IPS DF 6.9 (cell line): ENCODE data around the gene ACVR1.
"Not testable (repeated sequence)": the region's sequence is repeated elsewhere in the genome, so short reads cannot be mapped to it uniquely, and the experiment has no call there.

Source experiments
- DNase-seq: peaks from one replicate; pipeline ENCODE4 v3.0.0-alpha.2; 2013; ENCODE audit warnings: low read depth, low spot score
- H3K27ac ChIP-seq: one replicate; pipeline ENCODE4 v1.5.1; 2013; ENCODE audit warnings: low read length, control low read depth
- H3K27me3 ChIP-seq: 2 replicates; pipeline ENCODE4 v1.6.1; 2013; ENCODE audit warnings: mild to moderate bottlenecking, low read length; ENCODE audit not compliant: control insufficient read depth, insufficient read depth
- H3K36me3 ChIP-seq: 2 replicates; pipeline ENCODE4 v1.6.1; 2013; ENCODE audit warnings: low read length; ENCODE audit not compliant: control insufficient read depth, insufficient read depth
- H3K4me1 ChIP-seq: 2 replicates; pipeline ENCODE4 v1.6.1; 2013; ENCODE audit warnings: low read length; ENCODE audit not compliant: control insufficient read depth, insufficient read depth
- H3K4me3 ChIP-seq: 2 replicates; pipeline ENCODE4 v1.5.1; 2013; ENCODE audit warnings: mild to moderate bottlenecking, low read length
- H3K9me3 ChIP-seq: 2 replicates; pipeline ENCODE4 v1.6.1; 2013; ENCODE audit warnings: low read length, inconsistent platforms; ENCODE audit not compliant: control insufficient read depth, insufficient read depth
- WGBS: extraction: QIAGEN DNeasy Blood & Tissue Kit; methylation state at CpG from one replicate; pipeline ENCODE4 v1.1.7; 2013; ENCODE audit warnings: mixed read lengths, missing lambda C conversion rate; ENCODE audit not compliant: insufficient read length, insufficient coverage; 5-methylcytosine and 5-hydroxymethylcytosine counted together

Gene ACVR1

DNA sequence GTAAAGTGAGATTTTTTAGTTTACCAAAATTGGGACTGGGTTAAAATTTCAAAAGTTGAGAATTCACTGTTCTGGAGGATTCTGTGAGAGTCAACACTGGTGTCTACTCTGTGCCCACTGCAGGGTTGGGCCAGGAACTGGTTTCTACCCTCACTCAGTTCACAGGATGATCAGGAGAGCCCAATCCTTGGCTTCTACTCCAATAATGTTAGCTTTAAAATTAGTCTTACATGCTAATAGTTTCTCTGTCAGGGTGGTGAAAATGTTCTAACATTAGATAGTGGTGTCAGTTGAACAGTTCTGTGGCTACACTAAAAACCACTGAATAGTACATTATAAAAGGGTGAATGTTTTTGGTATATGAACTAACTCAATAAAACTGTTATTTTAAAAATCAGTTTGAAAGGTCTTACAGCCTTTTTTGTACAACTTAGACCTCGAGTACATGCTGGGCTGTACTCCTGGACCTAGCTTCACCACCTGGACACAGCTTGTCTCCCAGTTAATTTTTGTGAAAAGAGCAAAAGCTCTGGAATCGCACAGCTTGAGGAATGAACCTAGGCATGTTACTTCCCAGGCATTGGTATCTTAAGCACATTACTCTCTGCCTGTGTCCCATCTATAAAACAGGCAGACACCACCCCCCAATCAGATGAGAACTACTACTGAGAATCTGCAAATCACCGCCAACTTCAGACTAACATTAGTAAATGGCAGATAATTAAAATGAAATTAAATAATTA lies 44.4 kb downstream of the ACVR1 start:
- Histone ChIP-seq H3K27me3 (no peaks in the 10 kb centered on the region), H3K27ac (no peak overlapping the region), H3K4me3 (no peak overlapping the region), H3K9me3 (no peaks in the 10 kb centered on the region), H3K4me1 (peaks cover 6% of the 10 kb centered on the region; the same call in 1 of the 2 replicates), H3K36me3 (no peaks in the 10 kb centered on the region)
- no CpG with 5 or more reads among the region's 3 CpGs for WGBS
- no peak for DNase-seq

DNA sequence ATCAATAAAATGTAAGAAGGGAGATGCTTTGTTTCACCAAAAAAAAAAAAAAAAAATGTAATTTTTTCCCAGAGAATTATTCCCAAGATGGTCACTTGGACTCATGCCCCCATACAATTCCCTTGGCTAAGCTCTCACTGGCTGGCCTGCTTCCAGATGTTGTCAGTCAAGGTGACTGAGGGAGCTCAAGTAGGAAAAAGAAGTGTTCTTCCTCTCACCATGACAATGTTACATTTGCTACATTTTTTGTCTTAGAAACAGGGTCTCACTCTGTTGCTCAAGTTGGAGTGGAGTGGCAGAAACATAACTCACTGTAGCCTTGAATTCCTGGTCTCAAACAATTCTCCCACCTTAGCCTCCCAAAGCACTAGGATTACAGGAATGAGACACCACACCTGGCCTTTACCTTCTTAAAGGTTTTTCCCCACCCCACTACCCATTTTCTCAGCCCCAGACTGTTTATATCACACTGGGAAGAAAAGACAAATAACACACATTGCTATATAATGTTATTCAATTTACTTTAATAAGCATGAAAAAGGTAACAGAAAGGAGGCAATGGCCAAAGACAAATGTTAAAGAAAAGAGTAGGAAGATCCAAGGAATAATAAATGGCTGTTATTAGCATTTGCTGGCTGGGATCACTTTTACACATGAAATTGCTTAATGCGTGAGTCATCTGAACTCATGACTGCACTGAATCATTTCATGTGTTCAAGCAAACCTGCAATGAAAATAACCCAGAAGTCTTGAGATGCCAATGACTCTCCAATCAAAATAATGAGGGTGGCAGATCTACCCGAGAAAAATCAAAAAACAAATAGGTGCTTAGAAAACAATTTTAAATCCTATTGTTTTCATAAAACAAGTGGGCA lies 45.2 kb downstream of the ACVR1 start:
- Histone ChIP-seq H3K36me3 (no peaks in the 10 kb centered on the region), H3K27ac (no peak overlapping the region), H3K9me3 (no peaks in the 10 kb centered on the region), H3K4me3 (no peak overlapping the region), H3K27me3 (no peaks in the 10 kb centered on the region), H3K4me1 (peaks cover 1% of the 10 kb centered on the region; the same call in 1 of the 2 replicates)
- no CpG with 5 or more reads among the region's 2 CpGs for WGBS
- DNase-seq, result no peak

DNA sequence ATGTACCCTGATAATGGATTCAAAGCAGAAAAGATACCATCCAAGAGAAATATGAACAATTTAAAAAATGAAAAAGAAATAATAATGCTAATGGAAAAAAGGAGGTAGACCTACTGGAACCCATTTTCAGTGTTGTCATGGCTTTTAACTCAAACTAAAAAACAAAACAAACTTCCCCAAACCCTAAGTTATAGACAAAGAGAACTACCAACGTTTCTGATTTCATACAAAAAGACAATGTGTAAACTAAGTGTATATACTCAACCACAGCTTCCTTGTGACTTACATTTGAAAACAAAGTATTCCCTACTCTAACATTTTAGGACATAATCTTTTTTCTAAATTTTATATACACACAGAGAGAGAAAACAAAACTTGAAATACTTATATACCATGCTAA lies 45.9 kb downstream of the ACVR1 start:
- Histone ChIP-seq H3K27me3 (no peaks in the 10 kb centered on the region), H3K4me3 (no peak overlapping the region), H3K36me3 (no peaks in the 10 kb centered on the region), H3K9me3 (no peaks in the 10 kb centered on the region), H3K4me1 (no peaks in the 10 kb centered on the region; the same call in 1 of the 2 replicates), H3K27ac (no peak overlapping the region)
- WGBS, result no CpG with 5 or more reads among the region's 1 CpG
- no peak for DNase-seq

DNA sequence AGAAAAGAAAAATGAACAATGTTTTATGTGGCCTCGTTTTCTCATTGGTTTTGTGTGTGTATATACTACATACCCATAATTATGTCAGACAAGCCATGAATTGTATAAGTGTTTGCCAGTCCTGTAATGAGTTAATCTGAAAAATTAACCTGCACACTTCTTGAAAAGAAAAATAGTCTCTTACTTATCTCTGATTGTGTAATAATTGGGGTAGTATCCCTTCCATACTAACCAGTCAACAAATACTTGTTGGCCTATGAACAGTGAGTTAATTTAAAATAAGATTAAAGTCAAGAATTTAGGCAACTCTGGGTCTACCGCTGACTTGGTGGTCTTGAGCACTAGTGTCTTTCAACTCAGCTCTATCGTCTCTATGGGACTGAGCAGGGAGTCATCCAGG lies 48.8 kb downstream of the ACVR1 start:
- no peaks in the 10 kb centered on the region for H3K36me3 ChIP-seq
- no peak for DNase-seq
- H3K27ac ChIP-seq, result no peak overlapping the region
- no peaks in the 10 kb centered on the region; the same call in 1 of the 2 replicates for H3K4me1 ChIP-seq
- no CpG with 5 or more reads among the region's 3 CpGs for WGBS
- no peak overlapping the region for H3K4me3 ChIP-seq
- H3K9me3 ChIP-seq, result no peaks in the 10 kb centered on the region
- no peaks in the 10 kb centered on the region for H3K27me3 ChIP-seq

DNA sequence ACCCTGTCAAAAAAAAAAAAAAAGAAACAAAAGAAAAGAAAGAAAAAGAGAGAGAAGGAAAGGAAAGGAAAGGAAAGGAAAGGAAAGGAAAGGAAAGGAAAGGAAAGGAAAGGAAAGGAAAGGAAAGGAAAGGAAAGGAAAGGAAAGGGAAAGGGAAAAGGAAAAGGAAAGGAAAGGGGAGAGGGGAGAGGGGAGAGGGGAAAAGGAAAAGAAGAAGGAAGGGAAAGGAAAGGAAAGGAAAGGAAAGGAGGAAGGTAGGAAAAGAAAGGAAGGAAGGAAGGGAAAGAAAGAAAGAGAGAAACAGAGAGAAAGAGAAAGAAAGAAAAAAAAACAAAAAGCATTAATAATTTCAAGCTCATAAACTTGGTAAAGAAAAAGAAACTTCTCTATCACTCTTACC lies 49.5 kb downstream of the ACVR1 start:
- not testable (repeated sequence) for H3K36me3 ChIP-seq, H3K9me3 ChIP-seq, H3K27ac ChIP-seq, H3K4me3 ChIP-seq, DNase-seq, H3K27me3 ChIP-seq, H3K4me1 ChIP-seq

DNA sequence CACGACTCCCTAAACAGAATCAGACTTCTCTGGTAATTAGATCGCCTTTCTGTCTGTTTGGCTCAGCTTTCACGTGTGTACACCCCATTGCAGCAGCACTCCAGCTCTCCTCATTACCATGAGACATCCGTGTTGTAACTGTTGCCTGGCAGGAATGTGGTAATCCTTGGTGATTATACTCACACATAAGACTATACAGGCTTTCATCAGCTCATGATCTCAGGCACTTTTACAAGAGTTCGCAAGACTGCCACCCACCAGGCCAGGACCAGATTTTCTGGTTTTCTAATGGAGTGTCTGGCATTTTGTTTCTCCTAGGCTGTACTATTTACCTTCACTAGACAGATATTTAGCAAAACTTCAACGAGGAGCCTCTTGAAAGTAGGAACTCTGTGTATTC lies 50.2 kb downstream of the ACVR1 start:
- Histone ChIP-seq H3K9me3 (no peaks in the 10 kb centered on the region), H3K36me3 (no peaks in the 10 kb centered on the region), H3K27me3 (no peaks in the 10 kb centered on the region), H3K4me3 (no peak overlapping the region), H3K27ac (no peak overlapping the region), H3K4me1 (no peaks in the 10 kb centered on the region)
- DNase-seq, result no peak
- WGBS, result no CpG with 5 or more reads among the region's 6 CpGs

DNA sequence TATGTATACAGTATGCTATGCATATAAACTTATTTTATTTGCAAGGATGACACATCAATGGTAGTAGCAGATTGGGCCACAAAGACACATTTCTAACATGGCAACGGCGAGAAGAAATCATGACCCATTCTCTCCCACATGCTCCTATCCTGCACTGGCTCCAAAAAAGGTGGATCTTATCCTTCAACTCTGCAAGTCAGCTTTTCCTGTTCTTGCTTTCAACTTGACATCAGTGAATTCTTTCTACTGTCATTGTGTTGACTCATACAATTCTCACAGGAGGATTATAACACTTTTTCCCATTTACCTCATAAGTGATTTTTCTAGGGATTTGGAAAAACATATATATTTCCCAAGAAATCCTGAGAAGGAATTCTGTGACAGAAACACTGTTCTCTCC lies 53.1 kb downstream of the ACVR1 start:
- WGBS, result no CpG with 5 or more reads among the region's 2 CpGs

DNA sequence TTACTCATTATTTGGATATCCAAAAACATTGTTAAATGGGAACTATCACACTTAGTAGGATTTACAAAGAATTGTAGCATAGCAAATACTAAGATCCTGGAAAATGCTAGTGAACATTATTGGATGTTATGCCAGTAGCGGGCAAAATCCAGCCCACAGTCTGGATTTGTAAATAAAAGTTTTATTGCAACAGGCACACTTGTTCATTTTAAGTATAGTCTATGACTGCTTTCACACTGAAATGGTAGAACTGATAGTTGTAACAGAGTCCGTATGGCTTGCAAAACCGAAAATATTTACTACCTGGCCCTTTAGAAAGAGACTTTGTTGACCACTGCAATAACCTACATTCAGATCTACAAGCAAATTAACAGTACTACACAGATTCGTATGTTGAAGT lies 53.6 kb downstream of the ACVR1 start:
- H3K4me3 ChIP-seq, result no peak overlapping the region
- no CpG with 5 or more reads among the region's 4 CpGs for WGBS
- DNase-seq, result no peak
- H3K27ac ChIP-seq, result no peak overlapping the region
- H3K36me3 ChIP-seq, result no peaks in the 10 kb centered on the region
- H3K4me1 ChIP-seq, result no peaks in the 10 kb centered on the region
- H3K9me3 ChIP-seq, result no peaks in the 10 kb centered on the region
- no peaks in the 10 kb centered on the region for H3K27me3 ChIP-seq

More for the DNA sequence above, 53.1 kb downstream of the ACVR1 start:
- Histone ChIP-seq H3K9me3 (no peaks in the 10 kb centered on the region), H3K27me3 (no peaks in the 10 kb centered on the region), H3K4me3 (no peak overlapping the region), H3K36me3 (no peaks in the 10 kb centered on the region), H3K4me1 (no peaks in the 10 kb centered on the region), H3K27ac (no peak overlapping the region)
- no peak for DNase-seq

DNA sequence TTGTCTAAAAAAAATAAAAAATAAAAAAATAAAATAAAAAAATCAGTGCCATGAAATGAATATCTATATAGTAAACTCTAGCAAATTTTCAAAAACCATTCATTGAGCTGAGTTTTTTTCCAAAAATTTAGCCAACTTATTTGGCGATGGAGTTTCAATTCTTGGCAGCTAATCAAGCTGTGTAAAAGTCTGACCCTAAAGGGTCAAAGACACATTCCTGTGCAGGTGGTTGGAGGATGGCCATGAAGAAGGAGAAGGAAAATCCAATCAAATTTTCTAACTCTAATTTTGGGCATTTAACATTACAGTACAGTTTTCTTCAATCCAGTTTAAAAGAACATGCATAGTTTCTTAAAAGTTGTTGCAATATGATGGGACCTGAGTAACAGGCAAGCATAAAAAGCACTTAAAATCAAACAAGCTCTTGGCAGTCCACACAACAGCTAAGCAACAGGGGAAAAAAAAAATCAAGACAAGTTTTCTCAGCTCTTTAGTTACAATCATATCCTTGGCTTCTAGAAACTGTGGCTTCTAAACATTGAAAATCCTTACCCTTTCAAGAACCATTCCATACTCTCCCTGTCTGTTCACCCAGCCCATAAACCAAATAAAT lies 54.5 kb downstream of the ACVR1 start:
- DNase-seq, result no peak
- Histone ChIP-seq H3K27me3 (no peaks in the 10 kb centered on the region), H3K4me3 (no peak overlapping the region), H3K9me3 (no peaks in the 10 kb centered on the region), H3K4me1 (no peaks in the 10 kb centered on the region), H3K36me3 (no peaks in the 10 kb centered on the region), H3K27ac (no peak overlapping the region)
- WGBS, result no CpG with 5 or more reads among the region's 1 CpG

DNA sequence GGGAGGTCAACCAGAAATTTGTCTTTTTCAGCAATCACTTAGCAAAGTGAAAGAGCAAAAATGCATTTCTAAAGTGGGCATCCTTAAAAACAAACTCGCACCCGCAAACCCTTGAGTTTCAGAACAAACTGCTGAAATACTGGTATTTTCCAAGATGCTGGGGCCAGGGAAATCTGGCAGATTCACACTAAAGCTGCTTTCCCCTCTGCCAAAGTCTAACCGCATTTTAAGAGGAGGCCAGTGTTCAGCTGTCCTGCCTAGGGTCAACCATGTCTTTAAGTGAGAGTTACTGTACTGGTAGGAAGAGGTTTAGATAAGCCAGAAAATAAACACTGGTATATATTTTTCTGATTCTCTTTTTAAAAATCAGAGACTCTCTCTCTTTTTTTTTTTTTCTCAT lies 55.9 kb downstream of the ACVR1 start:
- Histone ChIP-seq H3K4me1 (no peaks in the 10 kb centered on the region), H3K9me3 (no peaks in the 10 kb centered on the region), H3K36me3 (no peaks in the 10 kb centered on the region), H3K27me3 (no peaks in the 10 kb centered on the region), H3K27ac (no peak overlapping the region), H3K4me3 (no peak overlapping the region)
- WGBS, result no CpG with 5 or more reads among the region's 3 CpGs
- no peak for DNase-seq
